PC-3 (cell line): ENCODE data around the gene LY86. TPM values are rescaled to one million over a fixed set of nuclear protein-coding genes. Genes with fewer than 3 reads are reported as not detected.

Experiments used
- ATAC-seq: fragments of 200-7000 bp; cut with Tn5 transposase; 2 replicates; pipeline ENCODE4 v1.9.1; 2020; ENCODE audit warnings: mild to moderate bottlenecking, moderate library complexity
- BruUV-seq: library from RNA; stranded (reverse); fragments of 400-500 nt; replicated peaks from 2 replicates; lab custom pipeline; 2021; lab: Mats Ljungman, UMichigan
- CTCF ChIA-PET: fragments of 300-600 bp; sonication (Branson Sonifier 250); formaldehyde crosslinking; loops from one replicate; lab custom pipeline; 2022; ENCODE audit warnings: antibody characterized with exemption; lab: Charles Lee
- POLR2A ChIA-PET: fragments of 300-600 bp; sonication (Branson Sonifier 250); formaldehyde crosslinking; loops from one replicate; lab custom pipeline; 2022; ENCODE audit warnings: antibody characterized with exemption; ENCODE audit not compliant: unreplicated experiment; lab: Charles Lee
- DNase-seq: peaks from one replicate; pipeline ENCODE4 v3.0.0-alpha.2; 2015
- H2AFZ ChIP-seq: fragments of 300-600 bp; sonication (generic); 2 replicates; pipeline ENCODE4 v1.6.0; 2016; ENCODE audit warnings: antibody characterized with exemption, low read length
- H3F3A ChIP-seq: fragments of 300-600 bp; sonication (generic); one replicate; pipeline ENCODE4 v1.6.0; 2017; ENCODE audit warnings: antibody characterized with exemption, low read length, control low read depth, mild to moderate bottlenecking; ENCODE audit not compliant: unreplicated experiment
- H3K27ac ChIP-seq: fragments of 300-600 bp; sonication (generic); 2 replicates; pipeline ENCODE4 v1.5.1; 2016; ENCODE audit warnings: mild to moderate bottlenecking, low read length
- H3K27me3 ChIP-seq: fragments of 300-600 bp; sonication (generic); 2 replicates; pipeline ENCODE4 v1.6.1; 2016; ENCODE audit warnings: low read length, mixed read lengths
- H3K36me3 ChIP-seq: fragments of 300-600 bp; sonication (generic); 2 replicates; pipeline ENCODE4 v1.6.1; 2016; ENCODE audit warnings: low read depth, mixed run types, low read length, mixed read lengths
- H3K4me1 ChIP-seq: fragments of 300-600 bp; sonication (generic); 2 replicates; pipeline ENCODE4 v1.5.1; 2016; ENCODE audit warnings: low read length; ENCODE audit not compliant: insufficient read depth
- H3K4me2 ChIP-seq: fragments of 300-600 bp; sonication (generic); 2 replicates; pipeline ENCODE4 v1.6.0; 2016; ENCODE audit warnings: low read length
- H3K4me3 ChIP-seq: fragments of 300-600 bp; sonication (generic); 2 replicates; pipeline ENCODE4 v1.5.1; 2016; ENCODE audit warnings: mild to moderate bottlenecking, low read length, mixed read lengths
- H3K79me2 ChIP-seq: fragments of 300-600 bp; sonication (generic); 2 replicates; pipeline ENCODE4 v1.6.1; 2017; ENCODE audit warnings: low read length, mixed read lengths
- H3K9ac ChIP-seq: fragments of 300-600 bp; sonication (generic); 2 replicates; pipeline ENCODE4 v1.6.0; 2016; ENCODE audit warnings: mild to moderate bottlenecking, low read length
- H3K9me2 ChIP-seq: fragments of 300-600 bp; sonication (generic); replicated peaks from 2 replicates; pipeline ENCODE4 v1.6.1; 2016; ENCODE audit warnings: mixed run types, low read length, mixed read lengths
- H3K9me3 ChIP-seq: fragments of 300-600 bp; sonication (generic); 2 replicates; pipeline ENCODE4 v1.6.1; 2016; ENCODE audit warnings: low read length, mixed read lengths
- H4K20me1 ChIP-seq: fragments of 300-600 bp; sonication (generic); 2 replicates; pipeline ENCODE4 v1.6.1; 2016; ENCODE audit warnings: low read length, mixed read lengths
- EZH2 ChIP-seq: fragments of 300-600 bp; sonication (generic); IDR thresholded peaks from one replicate; pipeline ENCODE4 v1.6.1; 2017; ENCODE audit warnings: antibody characterized with exemption, mild to moderate bottlenecking, low read length; ENCODE audit not compliant: unreplicated experiment
- EZH2phosphoT487 ChIP-seq: fragments of 300-600 bp; sonication (generic); IDR thresholded peaks from 2 replicates; pipeline ENCODE4 v1.6.1; 2018; ENCODE audit warnings: mild to moderate bottlenecking, antibody characterized with exemption, low read length, borderline replicate concordance
- intact Hi-C: fragments of 100-400 bp; cut with micrococcal nuclease; formaldehyde crosslinking; loops from 2 replicates; pipeline ENCODE4 v1.9.0; 2023
- total RNA-seq: library from RNA; depleted of rRNA; stranded (reverse); fragments of >200 nt; gene quantifications from 2 replicates; pipeline ENCODE4 v1.2.3, GENCODE V29; 2014
- TF ChIP-seq, protein P1 (sequence below): fragments of 300-600 bp; sonication (generic); conservative IDR thresholded peaks from 2 replicates; pipeline ENCODE4 v1.5.1; 2017; ENCODE audit warnings: antibody characterized with exemption, low read depth, mild to moderate bottlenecking, low read length

LY86 gene
- total RNA-seq, 1 experiment from 2014 or later = not detected

DNA sequence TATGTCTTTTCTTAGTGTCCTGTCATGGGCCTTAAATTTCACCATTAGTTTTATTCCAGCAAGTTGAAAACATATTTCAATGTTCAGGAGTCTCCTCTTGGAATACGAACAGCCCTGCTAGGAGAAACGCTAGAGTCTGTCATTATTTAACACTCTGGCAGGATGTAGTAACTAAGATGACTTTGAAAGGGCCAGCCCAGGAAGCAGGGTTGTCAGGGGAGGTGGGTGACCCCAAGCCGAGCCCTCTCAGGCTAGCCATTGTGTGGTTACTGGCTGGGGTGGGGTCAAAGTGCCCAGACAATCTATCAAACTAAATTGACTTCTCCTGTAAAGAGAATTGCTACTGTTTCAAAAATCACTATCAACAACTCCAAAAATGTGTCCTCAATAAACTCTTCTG lies 67.8 kb downstream of the LY86 start:
- BruUV-seq = no TSS peak
- no peaks in the 10 kb centered on the region for H3K9me3 ChIP-seq
- no peaks in the 10 kb centered on the region for H3K4me1 ChIP-seq
- intact Hi-C loops = no loop called here
- ChIA-PET POLR2A (no interaction called here), CTCF (no interaction called here)
- no peak overlapping the region for H3K4me2 ChIP-seq
- no peak overlapping the region for H3K9ac ChIP-seq
- no peak overlapping the region for H2AFZ ChIP-seq
- H3K9me2 ChIP-seq = no peaks in the 10 kb centered on the region
- TF ChIP-seq EZH2 = no peak
- no peak for TF ChIP-seq EZH2phosphoT487
- TF ChIP-seq, protein P1, sequence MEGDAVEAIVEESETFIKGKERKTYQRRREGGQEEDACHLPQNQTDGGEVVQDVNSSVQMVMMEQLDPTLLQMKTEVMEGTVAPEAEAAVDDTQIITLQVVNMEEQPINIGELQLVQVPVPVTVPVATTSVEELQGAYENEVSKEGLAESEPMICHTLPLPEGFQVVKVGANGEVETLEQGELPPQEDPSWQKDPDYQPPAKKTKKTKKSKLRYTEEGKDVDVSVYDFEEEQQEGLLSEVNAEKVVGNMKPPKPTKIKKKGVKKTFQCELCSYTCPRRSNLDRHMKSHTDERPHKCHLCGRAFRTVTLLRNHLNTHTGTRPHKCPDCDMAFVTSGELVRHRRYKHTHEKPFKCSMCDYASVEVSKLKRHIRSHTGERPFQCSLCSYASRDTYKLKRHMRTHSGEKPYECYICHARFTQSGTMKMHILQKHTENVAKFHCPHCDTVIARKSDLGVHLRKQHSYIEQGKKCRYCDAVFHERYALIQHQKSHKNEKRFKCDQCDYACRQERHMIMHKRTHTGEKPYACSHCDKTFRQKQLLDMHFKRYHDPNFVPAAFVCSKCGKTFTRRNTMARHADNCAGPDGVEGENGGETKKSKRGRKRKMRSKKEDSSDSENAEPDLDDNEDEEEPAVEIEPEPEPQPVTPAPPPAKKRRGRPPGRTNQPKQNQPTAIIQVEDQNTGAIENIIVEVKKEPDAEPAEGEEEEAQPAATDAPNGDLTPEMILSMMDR = no peak
- no peak overlapping the region for H3K4me3 ChIP-seq
- H3K36me3 ChIP-seq = no peaks in the 10 kb centered on the region
- no peaks in the 10 kb centered on the region for H3K79me2 ChIP-seq
- no peak overlapping the region for H3K27ac ChIP-seq
- no peaks in the 10 kb centered on the region for H3F3A ChIP-seq
- no peak for ATAC-seq
- no peak for DNase-seq
- H3K27me3 ChIP-seq = 0 out of 2 replicates have a peak, but pooled peaks cover 7% of the 10 kb centered on the region
- no peaks in the 10 kb centered on the region for H4K20me1 ChIP-seq

DNA sequence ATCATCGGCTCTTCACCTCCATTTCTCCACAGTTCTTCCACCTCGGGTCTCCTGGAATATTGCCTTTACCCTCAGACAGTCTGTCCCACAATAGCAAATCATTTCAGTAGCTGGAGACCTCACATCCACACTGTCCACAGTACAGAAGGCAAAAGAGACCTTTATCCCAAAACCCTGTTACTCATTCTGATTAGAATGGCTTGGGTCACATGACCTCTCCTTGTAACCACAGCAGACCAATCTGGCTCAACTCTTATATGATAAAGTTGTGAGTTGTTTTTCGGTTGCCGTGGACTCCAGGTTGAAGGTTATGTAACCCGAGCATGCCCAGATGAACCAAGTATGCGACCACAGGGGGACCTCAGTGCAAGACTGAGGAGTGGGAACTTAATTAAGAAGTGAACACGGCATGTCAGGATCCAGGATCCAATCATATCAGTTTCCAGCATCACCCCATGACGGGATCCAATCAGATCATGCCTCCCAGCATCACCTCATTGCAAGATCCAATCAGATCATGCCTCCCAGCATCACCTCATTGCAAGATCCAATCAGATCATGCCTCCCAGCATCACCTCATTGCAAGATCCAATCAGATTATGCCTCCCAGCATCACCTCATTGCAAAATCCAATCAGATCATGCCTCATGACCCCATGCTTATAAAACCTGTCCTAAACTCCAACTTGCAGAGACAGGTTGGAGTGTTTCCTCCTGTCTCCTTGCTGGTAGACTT lies 68.7 kb downstream of the LY86 start:
- TF ChIP-seq EZH2phosphoT487 (no peak), EZH2 (no peak)
- TF ChIP-seq, protein P1 = no peak
- H3K27ac ChIP-seq = peak overlapping the region; percentile 19; the same call in 1 of the 2 replicates
- BruUV-seq = no TSS peak

DNA sequence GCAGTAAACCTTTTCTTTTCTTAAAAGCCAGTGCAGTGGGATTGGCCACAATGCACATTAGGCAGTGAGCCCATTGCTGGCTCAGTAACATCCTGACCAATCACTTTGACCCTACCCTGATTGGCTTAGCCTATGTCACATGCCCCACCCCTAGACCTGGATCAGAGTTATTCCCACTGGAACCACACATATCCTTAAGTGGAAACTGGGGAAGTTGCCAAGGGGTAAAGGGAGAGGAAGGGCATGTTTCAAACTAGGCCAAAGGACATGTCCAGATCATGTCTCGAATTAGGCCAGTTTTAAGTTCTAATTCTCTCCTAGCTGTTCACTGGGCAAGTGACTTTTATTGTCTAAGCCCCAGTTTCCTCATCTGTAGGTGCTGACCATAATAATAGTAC lies 69.3 kb downstream of the LY86 start:
- ChIA-PET POLR2A (no interaction called here), CTCF (no interaction called here)
- no peak overlapping the region for H3K4me2 ChIP-seq
- H4K20me1 ChIP-seq = no peaks in the 10 kb centered on the region
- H3K27me3 ChIP-seq = peaks cover 16% of the 10 kb centered on the region; the same call in 1 of the 2 replicates
- no peaks in the 10 kb centered on the region for H3K9me3 ChIP-seq
- no peak overlapping the region for H2AFZ ChIP-seq
- TF ChIP-seq EZH2 (no peak), EZH2phosphoT487 (no peak)
- TF ChIP-seq, protein P1 = no peak
- H3K9ac ChIP-seq = no peak overlapping the region; the same call in 1 of the 2 replicates
- BruUV-seq = no TSS peak
- no peaks in the 10 kb centered on the region for H3K4me1 ChIP-seq
- H3K9me2 ChIP-seq = no peaks in the 10 kb centered on the region
- intact Hi-C loops = no loop called here
- ATAC-seq (no peak), DNase-seq (no peak)
- no peaks in the 10 kb centered on the region for H3K79me2 ChIP-seq
- H3K4me3 ChIP-seq = no peak overlapping the region
- peak overlapping the region; percentile 19; the same call in 1 of the 2 replicates for H3K27ac ChIP-seq
- H3F3A ChIP-seq = no peaks in the 10 kb centered on the region
- H3K36me3 ChIP-seq = no peaks in the 10 kb centered on the region

More for the DNA sequence above, 68.7 kb downstream of the LY86 start:
- no peaks in the 10 kb centered on the region for H3K9me2 ChIP-seq
- H2AFZ ChIP-seq = no peak overlapping the region
- CTCF ChIA-PET = no interaction called here
- H3K36me3 ChIP-seq = no peaks in the 10 kb centered on the region
- POLR2A ChIA-PET = no interaction called here
- ATAC-seq (no peak), DNase-seq (no peak)
- 0 out of 2 replicates have a peak, but pooled peaks cover 10% of the 10 kb centered on the region for H3K27me3 ChIP-seq
- H3F3A ChIP-seq = no peaks in the 10 kb centered on the region
- H3K9ac ChIP-seq = no peak overlapping the region; the same call in 1 of the 2 replicates
- no peaks in the 10 kb centered on the region for H3K9me3 ChIP-seq
- no peak overlapping the region for H3K4me2 ChIP-seq
- no peaks in the 10 kb centered on the region for H4K20me1 ChIP-seq
- no peak overlapping the region for H3K4me3 ChIP-seq
- H3K4me1 ChIP-seq = no peaks in the 10 kb centered on the region
- intact Hi-C loops = no loop called here
- no peaks in the 10 kb centered on the region for H3K79me2 ChIP-seq
